H9 (cell line): ENCODE results near the gene IGF2. TPM values are rescaled to one million over a fixed set of nuclear protein-coding genes. Genes with fewer than 3 reads are reported as not detected.

Experiments used
- DNase-seq: peaks from one replicate; pipeline ENCODE4 v3.0.0-alpha.2; 2017
- H2AFZ ChIP-seq: one replicate; pipeline ENCODE4 v1.6.1; 2013; ENCODE audit warnings: mild to moderate bottlenecking, low read length, control low read depth, moderate library complexity
- H2AK5ac ChIP-seq: 2 replicates; pipeline ENCODE4 v1.6.1; 2013; ENCODE audit warnings: low read length, control low read depth, mixed read lengths; ENCODE audit not compliant: insufficient read length
- H2BK120ac ChIP-seq: one replicate; pipeline ENCODE4 v1.6.1; 2013; ENCODE audit warnings: low read depth, mild to moderate bottlenecking, low read length, control low read depth, inconsistent platforms; ENCODE audit not compliant: poor library complexity, severe bottlenecking
- H2BK12ac ChIP-seq: 2 replicates; pipeline ENCODE4 v1.6.1; 2013; ENCODE audit warnings: low read length, control low read depth, mixed read lengths, low read depth; ENCODE audit not compliant: insufficient read length
- H2BK15ac ChIP-seq: 2 replicates; pipeline ENCODE4 v1.6.1; 2013; ENCODE audit warnings: low read depth, low read length, control low read depth
- H2BK20ac ChIP-seq: one replicate; pipeline ENCODE4 v1.6.1; 2013; ENCODE audit warnings: low read depth, mild to moderate bottlenecking, low read length, control low read depth, inconsistent platforms; ENCODE audit not compliant: poor library complexity, severe bottlenecking
- H2BK5ac ChIP-seq: 2 replicates; pipeline ENCODE4 v1.6.1; 2013; ENCODE audit warnings: low read length, control low read depth, mixed read lengths; ENCODE audit not compliant: insufficient read length
- H3K14ac ChIP-seq: 2 replicates; pipeline ENCODE4 v1.6.1; 2013; ENCODE audit warnings: low read length, control low read depth; ENCODE audit not compliant: insufficient read depth
- H3K18ac ChIP-seq: 2 replicates; pipeline ENCODE4 v1.6.1; 2013; ENCODE audit warnings: low read depth, mild to moderate bottlenecking, mixed read lengths, low read length, control low read depth; ENCODE audit not compliant: insufficient read length
- H3K23ac ChIP-seq: 2 replicates; pipeline ENCODE4 v1.6.1; 2013; ENCODE audit warnings: low read length, control low read depth, mixed read lengths, low read depth; ENCODE audit not compliant: insufficient read length
- H3K23me2 ChIP-seq: 2 replicates; pipeline ENCODE4 v1.6.1; 2013; ENCODE audit warnings: low read depth, mild to moderate bottlenecking, mixed read lengths, low read length, control low read depth; ENCODE audit not compliant: insufficient read length, poor library complexity, severe bottlenecking
- H3K27ac ChIP-seq: 2 replicates; pipeline ENCODE4 v1.5.1; 2013; ENCODE audit warnings: low read length, control low read depth, mixed read lengths, low read depth; ENCODE audit not compliant: insufficient read length
- H3K27me3 ChIP-seq: 2 replicates; pipeline ENCODE4 v1.6.1; 2013; ENCODE audit warnings: low read length, control low read depth, inconsistent platforms; ENCODE audit not compliant: insufficient read depth
- H3K4ac ChIP-seq: 2 replicates; pipeline ENCODE4 v1.6.1; 2013; ENCODE audit warnings: low read depth, mild to moderate bottlenecking, control low read depth, inconsistent platforms, low read length, moderate library complexity
- H3K4me1 ChIP-seq: 2 replicates; pipeline ENCODE4 v1.6.1; 2013; ENCODE audit warnings: low read length, control low read depth, inconsistent platforms; ENCODE audit not compliant: insufficient read depth
- H3K4me2 ChIP-seq: 2 replicates; pipeline ENCODE4 v1.6.1; 2013; ENCODE audit warnings: low read length, control low read depth, mixed read lengths; ENCODE audit not compliant: insufficient read length, insufficient read depth
- H3K56ac ChIP-seq: 2 replicates; pipeline ENCODE4 v1.6.1; 2013; ENCODE audit warnings: low read depth, mild to moderate bottlenecking, mixed read lengths, low read length, control low read depth; ENCODE audit not compliant: insufficient read length
- H3K79me1 ChIP-seq: 2 replicates; pipeline ENCODE4 v1.6.1; 2013; ENCODE audit warnings: low read depth, mild to moderate bottlenecking, moderate library complexity, low read length, control low read depth, inconsistent platforms; ENCODE audit not compliant: insufficient read depth, poor library complexity, severe bottlenecking
- H3K79me2 ChIP-seq: 2 replicates; pipeline ENCODE4 v1.6.1; 2013; ENCODE audit warnings: low read length, control low read depth, inconsistent platforms; ENCODE audit not compliant: insufficient read depth
- H3K9ac ChIP-seq: 2 replicates; pipeline ENCODE4 v1.6.1; 2013; ENCODE audit warnings: low read length, control low read depth, mixed read lengths; ENCODE audit not compliant: insufficient read length; ENCODE audit errors: extremely low read depth
- H3K9me3 ChIP-seq: one replicate; pipeline ENCODE4 v1.6.1; 2013; ENCODE audit warnings: low read depth, low read length, inconsistent platforms; ENCODE audit not compliant: control insufficient read depth
- H3T11ph ChIP-seq: one replicate; pipeline ENCODE4 v1.6.1; 2013; ENCODE audit warnings: mild to moderate bottlenecking, low read length, control low read depth, inconsistent platforms
- H4K20me1 ChIP-seq: one replicate; pipeline ENCODE4 v1.6.1; 2013; ENCODE audit not compliant: control insufficient read depth, insufficient read length, insufficient read depth
- H4K5ac ChIP-seq: 2 replicates; pipeline ENCODE4 v1.6.1; 2013; ENCODE audit warnings: low read depth, mild to moderate bottlenecking, mixed read lengths, low read length, control low read depth; ENCODE audit not compliant: insufficient read length
- H4K8ac ChIP-seq: replicated peaks from 2 replicates; pipeline ENCODE4 v1.6.1; 2013; ENCODE audit warnings: low read length, control low read depth, mixed read lengths, low read depth; ENCODE audit not compliant: insufficient read length
- H4K91ac ChIP-seq: 2 replicates; pipeline ENCODE4 v1.6.1; 2013; ENCODE audit warnings: low read depth, mild to moderate bottlenecking, moderate library complexity, mixed read lengths, low read length, control low read depth; ENCODE audit not compliant: insufficient read length
- H3K27ac Mint-ChIP-seq, 3 experiments: 2 replicates in 2 of 3; 3 replicates in 1 of 3; pipeline ENCODE4 v1.8.0; 2020 to 2021; ENCODE audit warnings: mixed read lengths in 3 of 3, mild to moderate bottlenecking in 1 of 3, moderate library complexity in 1 of 3
- H3K27me3 Mint-ChIP-seq: 2 replicates; pipeline ENCODE4 v1.8.0; 2021; ENCODE audit warnings: low read depth, mild to moderate bottlenecking, moderate library complexity, mixed read lengths
- H3K36me3 Mint-ChIP-seq, 3 experiments: 2 replicates in 2 of 3; 3 replicates in 1 of 3; pipeline ENCODE4 v1.8.0; 2020 to 2021; ENCODE audit warnings: low read depth in 3 of 3, mixed read lengths in 3 of 3; ENCODE audit not compliant: insufficient read depth in 1 of 3
- H3K4me1 Mint-ChIP-seq, 2 experiments: 2 replicates each; pipeline ENCODE4 v1.8.0; 2020; ENCODE audit warnings: mixed read lengths in 2 of 2
- H3K4me3 Mint-ChIP-seq, 2 experiments: 2 replicates in 1 of 2; 3 replicates in 1 of 2; pipeline ENCODE4 v1.8.0; 2020 to 2021; ENCODE audit warnings: mild to moderate bottlenecking in 2 of 2, mixed read lengths in 2 of 2, moderate library complexity in 1 of 2
- H3K9me3 Mint-ChIP-seq, 2 experiments: 2 replicates in 1 of 2; 3 replicates in 1 of 2; pipeline ENCODE4 v1.8.0; 2020; ENCODE audit warnings: mild to moderate bottlenecking in 2 of 2, mixed read lengths in 2 of 2, moderate library complexity in 1 of 2
- CTCF ChIP-seq: fragments of 200-600 bp; sonication (generic); conservative IDR thresholded peaks from 3 replicates; pipeline ENCODE4 v1.8.0; 2021; ENCODE audit warnings: antibody characterized with exemption, mild to moderate bottlenecking
- WGBS: extraction: QIAGEN DNeasy Blood & Tissue Kit; methylation state at CpG from one replicate; pipeline ENCODE4 v1.1.7; 2013; ENCODE audit warnings: missing lambda C conversion rate, low lambda C conversion rate, mixed read lengths; ENCODE audit not compliant: insufficient read length; ENCODE audit errors: extremely low coverage; 5-methylcytosine and 5-hydroxymethylcytosine counted together
- total RNA-seq: library from RNA; stranded (reverse); gene quantifications from 2 replicates; pipeline ENCODE4 v1.2.1, GENCODE V29; 2021

The IGF2 gene
- total RNA-seq, 1 experiment from 2014 or later, result 2.8 TPM

DNA sequence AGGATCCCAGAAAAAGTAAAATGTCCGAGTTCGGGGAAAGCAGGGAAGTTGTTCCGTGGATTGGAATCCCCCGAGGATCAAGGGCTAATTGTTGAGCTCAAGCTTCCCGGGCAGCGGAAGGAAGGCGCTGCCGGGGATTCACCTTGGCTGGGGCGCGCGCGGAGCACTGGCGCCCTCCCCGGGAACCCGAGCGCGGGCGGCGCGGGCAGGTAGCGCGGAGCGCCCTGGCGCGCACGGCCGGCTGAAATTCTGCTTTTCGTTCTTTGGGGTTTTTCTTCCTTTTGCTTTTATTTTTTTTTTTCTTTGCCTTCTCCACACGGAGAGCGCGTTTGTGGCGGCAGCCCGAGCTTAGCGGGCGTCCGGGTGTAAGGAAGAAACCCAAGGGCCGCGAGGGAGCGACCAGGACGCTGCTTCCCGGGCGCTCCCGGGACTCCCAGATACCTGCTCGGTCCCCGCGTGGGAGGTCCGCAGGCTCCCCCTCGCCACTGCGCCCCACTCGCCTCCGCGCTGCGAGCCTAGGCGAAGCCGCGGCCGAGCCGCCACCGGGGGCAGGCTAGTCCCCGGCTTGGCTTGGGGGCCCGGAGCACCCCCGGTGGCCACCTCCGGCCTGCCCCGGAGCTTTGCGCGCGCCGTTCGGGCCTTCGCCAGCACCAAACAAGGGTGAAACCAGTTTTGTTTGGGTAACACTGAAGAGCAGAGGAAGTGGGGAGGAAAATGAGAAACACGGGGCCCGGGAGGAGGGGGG, 4.8 kb upstream of the IGF2 start:
- Histone ChIP-seq H3K4ac (no peak overlapping the region), H4K5ac (no peak overlapping the region), H4K20me1 (peaks cover 2% of the 10 kb centered on the region), H3T11ph (no peak overlapping the region), H3K79me1 (no peaks in the 10 kb centered on the region), H2AK5ac (no peak overlapping the region), H3K27ac (no peak overlapping the region), H2AFZ (no peak overlapping the region), H4K8ac (no peak overlapping the region), H3K4me2 (peak overlapping the region; percentile 25), H3K23me2 (no peaks in the 10 kb centered on the region), H2BK5ac (no peak overlapping the region), H2BK120ac (no peak overlapping the region), H4K91ac (no peak overlapping the region), H3K18ac (no peak overlapping the region), H3K4me1 (no peaks in the 10 kb centered on the region), H2BK20ac (no peak overlapping the region), H3K27me3 (peaks cover 79% of the 10 kb centered on the region), H2BK15ac (no peak overlapping the region), H3K14ac (no peak overlapping the region), H2BK12ac (no peak overlapping the region), H3K23ac (no peak overlapping the region), H3K79me2 (no peaks in the 10 kb centered on the region), H3K9me3 (no peaks in the 10 kb centered on the region), H3K56ac (no peak overlapping the region), H3K9ac (no peak overlapping the region)
- H3K36me3 Mint-ChIP-seq, result no peaks in the 10 kb centered on the region; a peak in 1 of 7 replicates
- no peak for DNase-seq
- peak overlapping the region in 1 of 2 experiments; percentile 62; a peak in 3 of 5 replicates for H3K4me3 Mint-ChIP-seq
- peaks cover 95% of the 10 kb centered on the region for H3K27me3 Mint-ChIP-seq
- TF ChIP-seq CTCF, result peak; percentile 53
- no CpG with 5 or more reads among the region's 72 CpGs for whole genome bisulfite sequencing
- H3K4me1 Mint-ChIP-seq, result peaks cover 8 to 30% of the 10 kb centered on the region in 2 experiments; a peak in 3 of 4 replicates
- no peak overlapping the region for H3K27ac Mint-ChIP-seq
- H3K9me3 Mint-ChIP-seq, result peaks cover 2 to 9% of the 10 kb centered on the region in 2 experiments; a peak in 3 of 5 replicates
